ENCODE measurements around the gene ZC3HAV1.
A peak's percentile ranks its signal among the peaks of the same experiment; 100 is the strongest.
"Not testable (repeated sequence)": the region's sequence is repeated elsewhere in the genome, so short reads cannot be mapped to it uniquely, and the experiment has no call there.

The ZC3HAV1 gene

DNA sequence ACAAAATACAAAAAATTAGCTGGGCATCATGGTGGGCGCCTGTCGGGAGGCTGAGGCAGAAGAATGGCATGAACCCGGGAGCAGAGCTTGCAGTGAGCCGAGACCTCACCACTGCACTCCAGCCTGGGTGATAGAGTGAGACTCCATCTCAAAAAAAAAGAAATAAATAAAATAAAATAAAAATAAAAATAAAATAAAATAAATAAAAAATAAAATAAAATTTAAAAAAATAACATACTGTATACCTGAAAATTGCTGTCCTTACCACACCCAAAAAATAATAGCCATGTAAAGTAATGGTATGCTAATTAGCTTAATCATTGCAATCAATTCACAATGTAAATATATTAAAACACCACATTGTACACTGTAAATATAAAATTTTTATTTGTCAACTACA lies 77.0 kb downstream of the ZC3HAV1 start:
- H3K4me3 ChIP-seq (ENCODE audit: low read depth in 1 of 2, low read length in 2 of 2): no peak overlapping the region
- no peak overlapping the region for H3K27ac ChIP-seq (ENCODE audit: low read length)
- no peaks in the 10 kb centered on the region for H3K9me3 ChIP-seq (ENCODE audit: insufficient read depth, low read length, severe bottlenecking)
- H3K4me1 ChIP-seq (ENCODE audit: insufficient read depth, low read length): peaks cover 39% of the 10 kb centered on the region
- no peak overlapping the region for H2AFZ ChIP-seq (ENCODE audit: low read depth, low read length)
- no peak overlapping the region for H3K9ac ChIP-seq (ENCODE audit: low read depth, low read length)
- H3K4me2 ChIP-seq (ENCODE audit: insufficient read depth, low read length): peak overlapping the region; percentile 13; the same call in 1 of the 2 replicates
- H3K27me3 ChIP-seq (ENCODE audit: insufficient read depth, low read length, poor library complexity): no peaks in the 10 kb centered on the region
- no peak for DNase-seq
- peaks cover 60% of the 10 kb centered on the region for H3K79me2 ChIP-seq (ENCODE audit: insufficient read depth, low read length)
- ATAC-seq (ENCODE audit: insufficient read depth, low read depth): no peak
- H3K36me3 ChIP-seq (ENCODE audit: insufficient read depth, low read length): peaks cover 72% of the 10 kb centered on the region
- no peak for TF ChIP-seq EZH2 (IDR thresholded peaks at IDR 0.05; ENCODE audit: borderline replicate concordance, low read depth, low read length, severe bottlenecking)
- TF ChIP-seq, protein P1, sequence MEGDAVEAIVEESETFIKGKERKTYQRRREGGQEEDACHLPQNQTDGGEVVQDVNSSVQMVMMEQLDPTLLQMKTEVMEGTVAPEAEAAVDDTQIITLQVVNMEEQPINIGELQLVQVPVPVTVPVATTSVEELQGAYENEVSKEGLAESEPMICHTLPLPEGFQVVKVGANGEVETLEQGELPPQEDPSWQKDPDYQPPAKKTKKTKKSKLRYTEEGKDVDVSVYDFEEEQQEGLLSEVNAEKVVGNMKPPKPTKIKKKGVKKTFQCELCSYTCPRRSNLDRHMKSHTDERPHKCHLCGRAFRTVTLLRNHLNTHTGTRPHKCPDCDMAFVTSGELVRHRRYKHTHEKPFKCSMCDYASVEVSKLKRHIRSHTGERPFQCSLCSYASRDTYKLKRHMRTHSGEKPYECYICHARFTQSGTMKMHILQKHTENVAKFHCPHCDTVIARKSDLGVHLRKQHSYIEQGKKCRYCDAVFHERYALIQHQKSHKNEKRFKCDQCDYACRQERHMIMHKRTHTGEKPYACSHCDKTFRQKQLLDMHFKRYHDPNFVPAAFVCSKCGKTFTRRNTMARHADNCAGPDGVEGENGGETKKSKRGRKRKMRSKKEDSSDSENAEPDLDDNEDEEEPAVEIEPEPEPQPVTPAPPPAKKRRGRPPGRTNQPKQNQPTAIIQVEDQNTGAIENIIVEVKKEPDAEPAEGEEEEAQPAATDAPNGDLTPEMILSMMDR (IDR thresholded peaks at IDR 0.05; ENCODE audit: borderline replicate concordance, extremely low read depth, low read length, poor library complexity, severe bottlenecking): no peak
- H4K20me1 ChIP-seq (ENCODE audit: insufficient read depth, low read length): peaks cover 3% of the 10 kb centered on the region; the same call in 1 of the 2 replicates

DNA sequence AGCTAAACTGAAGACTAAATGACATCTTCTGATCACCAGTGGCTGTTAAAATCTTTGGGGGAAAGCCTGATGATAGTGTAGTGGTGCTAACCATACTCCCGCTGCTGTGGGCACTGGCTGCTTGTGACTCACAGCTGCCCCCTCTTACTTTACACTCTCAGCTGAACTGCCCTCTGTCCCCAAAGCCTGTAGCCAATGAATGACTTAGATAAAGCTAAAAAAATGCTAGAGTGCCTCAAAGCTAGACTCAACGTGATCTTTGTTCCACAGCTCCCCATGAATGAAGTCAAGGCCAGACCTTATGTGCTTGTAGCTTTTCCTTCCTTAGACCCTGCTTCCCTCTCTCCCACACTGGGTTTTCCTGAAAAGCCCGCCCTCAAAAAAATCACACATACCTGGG lies 80.2 kb downstream of the ZC3HAV1 start:
- Histone ChIP-seq H3K4me3 (ENCODE audit: low read depth in 1 of 2, low read length in 2 of 2) (no peak overlapping the region), H3K4me2 (ENCODE audit: insufficient read depth, low read length) (no peak overlapping the region), H3K9me3 (ENCODE audit: insufficient read depth, low read length, severe bottlenecking) (no peaks in the 10 kb centered on the region), H3K9ac (ENCODE audit: low read depth, low read length) (no peak overlapping the region), H3K36me3 (ENCODE audit: insufficient read depth, low read length) (peaks cover 95% of the 10 kb centered on the region), H2AFZ (ENCODE audit: low read depth, low read length) (no peak overlapping the region), H3K79me2 (ENCODE audit: insufficient read depth, low read length) (peaks cover 41% of the 10 kb centered on the region), H3K4me1 (ENCODE audit: insufficient read depth, low read length) (peaks cover 16% of the 10 kb centered on the region), H4K20me1 (ENCODE audit: insufficient read depth, low read length) (no peaks in the 10 kb centered on the region), H3K27ac (ENCODE audit: low read length) (no peak overlapping the region), H3K27me3 (ENCODE audit: insufficient read depth, low read length, poor library complexity) (no peaks in the 10 kb centered on the region)
- TF ChIP-seq EZH2 (IDR thresholded peaks at IDR 0.05; ENCODE audit: borderline replicate concordance, low read depth, low read length, severe bottlenecking): no peak
- TF ChIP-seq, protein P1 (IDR thresholded peaks at IDR 0.05; ENCODE audit: borderline replicate concordance, extremely low read depth, low read length, poor library complexity, severe bottlenecking): no peak
- ATAC-seq (ENCODE audit: insufficient read depth, low read depth): no peak
- no peak for DNase-seq

DNA sequence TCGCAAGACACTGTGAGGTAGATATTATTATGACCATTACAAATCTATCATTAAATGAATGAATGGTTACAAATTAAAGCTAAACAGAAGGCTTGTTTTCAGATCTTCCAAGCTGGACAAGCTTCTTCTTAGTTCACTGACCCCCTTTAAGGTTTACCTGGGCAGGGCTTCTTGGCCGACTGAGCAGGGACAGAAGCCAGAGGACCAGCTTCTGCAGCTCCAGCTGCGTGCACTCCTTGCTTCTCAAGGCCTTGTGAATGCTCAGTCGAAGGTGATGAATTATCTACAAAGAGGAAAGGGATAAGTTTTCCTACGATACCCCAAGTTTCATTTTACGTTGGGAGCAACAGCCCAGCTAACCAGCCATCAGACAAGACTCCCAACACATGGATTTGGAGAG lies 83.0 kb downstream of the ZC3HAV1 start:
- Histone ChIP-seq H3K27me3 (ENCODE audit: insufficient read depth, low read length, poor library complexity) (no peaks in the 10 kb centered on the region), H3K4me2 (ENCODE audit: insufficient read depth, low read length) (no peak overlapping the region), H3K79me2 (ENCODE audit: insufficient read depth, low read length) (peaks cover 15% of the 10 kb centered on the region), H2AFZ (ENCODE audit: low read depth, low read length) (no peak overlapping the region), H3K36me3 (ENCODE audit: insufficient read depth, low read length) (peaks cover 92% of the 10 kb centered on the region), H3K27ac (ENCODE audit: low read length) (no peak overlapping the region), H3K9ac (ENCODE audit: low read depth, low read length) (no peak overlapping the region), H3K4me1 (ENCODE audit: insufficient read depth, low read length) (no peaks in the 10 kb centered on the region; the same call in 1 of the 2 replicates), H4K20me1 (ENCODE audit: insufficient read depth, low read length) (0 out of 2 replicates have a peak, but pooled peaks cover 2% of the 10 kb centered on the region), H3K9me3 (ENCODE audit: insufficient read depth, low read length, severe bottlenecking) (no peaks in the 10 kb centered on the region), H3K4me3 (ENCODE audit: low read depth in 1 of 2, low read length in 2 of 2) (no peak overlapping the region)
- no peak for TF ChIP-seq EZH2 (IDR thresholded peaks at IDR 0.05; ENCODE audit: borderline replicate concordance, low read depth, low read length, severe bottlenecking)
- TF ChIP-seq, protein P1 (IDR thresholded peaks at IDR 0.05; ENCODE audit: borderline replicate concordance, extremely low read depth, low read length, poor library complexity, severe bottlenecking): no peak
- ATAC-seq (ENCODE audit: insufficient read depth, low read depth) (no peak), DNase-seq (no peak)

DNA sequence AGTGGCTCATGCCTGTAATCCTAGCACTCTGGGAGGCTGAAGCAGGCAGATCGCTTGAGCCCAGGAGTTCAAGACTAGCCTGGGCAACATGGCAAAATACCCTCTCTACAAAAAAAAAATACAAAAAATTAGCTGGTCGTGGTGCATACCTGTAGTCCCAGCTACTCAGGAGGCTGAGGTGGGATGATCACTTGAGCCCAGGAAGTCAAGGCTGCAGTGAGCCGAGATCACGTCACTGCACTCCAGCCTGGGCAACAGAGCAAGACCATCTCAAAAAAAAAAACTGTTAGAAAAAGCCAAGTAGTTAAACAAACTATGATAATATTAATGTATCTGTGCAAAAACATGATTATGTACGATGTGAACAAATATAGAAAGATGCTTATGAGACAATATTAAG lies 83.7 kb downstream of the ZC3HAV1 start:
- not testable (repeated sequence) for H3K9ac ChIP-seq (ENCODE audit: low read depth, low read length); H4K20me1 ChIP-seq (ENCODE audit: insufficient read depth, low read length); H3K4me3 ChIP-seq (ENCODE audit: low read depth in 1 of 2, low read length in 2 of 2); DNase-seq; H3K27me3 ChIP-seq (ENCODE audit: insufficient read depth, low read length, poor library complexity); H2AFZ ChIP-seq (ENCODE audit: low read depth, low read length); H3K4me2 ChIP-seq (ENCODE audit: insufficient read depth, low read length); H3K9me3 ChIP-seq (ENCODE audit: insufficient read depth, low read length, severe bottlenecking); ATAC-seq (ENCODE audit: insufficient read depth, low read depth); H3K27ac ChIP-seq (ENCODE audit: low read length); H3K4me1 ChIP-seq (ENCODE audit: insufficient read depth, low read length)
- Histone ChIP-seq H3K79me2 (ENCODE audit: insufficient read depth, low read length) (peaks cover 11% of the 10 kb centered on the region), H3K36me3 (ENCODE audit: insufficient read depth, low read length) (peaks cover 87% of the 10 kb centered on the region)
